ENCODE data around the gene ZNF518A. TPM values are rescaled to one million over a fixed set of nuclear protein-coding genes. Genes with fewer than 3 reads are reported as not detected.
A peak's percentile ranks its signal among the peaks of the same experiment; 100 is the strongest.

Gene ZNF518A
- total and polyA plus RNA-seq, 10 of the 15 experiments (the other 5 are each of a cell fraction or from before 2014, with no cell fraction given) = 3.7 to 24.4 (median 15.4) TPM

GRCh38 chr10:96124230-96125141 is 5.6 kb upstream of the ZNF518A start:
- no peak for DNase-seq (ENCODE audit: low read depth, low spot score)
- ATAC-seq = peak; percentile 91
- H4K20me1 ChIP-seq (ENCODE audit: control insufficient read depth, insufficient read depth) = no peaks in the 10 kb centered on the region
- H3K27me3 ChIP-seq (replicated peaks in 1 of 2; ENCODE audit: control insufficient read depth in 2 of 2, insufficient read depth in 2 of 2, low read length in 1 of 2) = no peaks in the 10 kb centered on the region
- H3K9me3 ChIP-seq (replicated peaks; ENCODE audit: control insufficient read depth, insufficient read depth, low read length) = no peaks in the 10 kb centered on the region; the same call in none of the 3 replicates
- H2AFZ ChIP-seq (ENCODE audit: control insufficient read depth, low read depth, low read length) = peak overlapping the region; percentile 74
- RAD21 ChIA-PET (ENCODE audit: unreplicated experiment) = interaction anchor here (1.1 kb wide), 1 partner anchor 107 kb away, joined by 3 read pairs; no protein-coding TSS in a partner anchor
- H3K9ac ChIP-seq (ENCODE audit: control insufficient read depth, insufficient read depth, low read length) = no peak overlapping the region
- no peaks in the 10 kb centered on the region for H3K36me3 ChIP-seq (ENCODE audit: control insufficient read depth in 2 of 2, insufficient read depth in 2 of 2, low read length in 1 of 2)
- SMC1A ChIA-PET (ENCODE audit: uncharacterized antibody, unreplicated experiment) = interaction anchor here (0.7 to 1.4 kb wide), 2 partner anchors 12 to 34 kb away, joined by 3 to 5 read pairs; no protein-coding TSS in a partner anchor
- TF ChIP-seq TARDBP (IDR thresholded peaks at IDR 0.05; ENCODE audit: borderline replicate concordance) = no peak
- no peak for TF ChIP-seq POLR2A (IDR thresholded peaks at IDR 0.05; ENCODE audit: low read depth, low read length)
- TF ChIP-seq MLLT1 (IDR thresholded peaks at IDR 0.05) = peak; percentile 29; the same call in 1 of the 2 replicates
- no peak for TF ChIP-seq CBFB (IDR thresholded peaks at IDR 0.05; ENCODE audit: low read depth)
- TF ChIP-seq NBN (IDR thresholded peaks at IDR 0.05) = no peak
- no peak for TF ChIP-seq ATF7 (IDR thresholded peaks at IDR 0.05; ENCODE audit: low read depth)
- peaks cover 2% of the 10 kb centered on the region; the same call in 1 of the 2 replicates for H3K4me1 ChIP-seq (ENCODE audit: control insufficient read depth, insufficient read depth, low read length)
- in situ Hi-C loops (cut with MboI) = no loop called here
- CTCF ChIA-PET = interaction anchor here (0.6 to 1.5 kb wide), 2 partner anchors 35 to 107 kb away, joined by 3 read pairs; no protein-coding TSS in a partner anchor
- no peak overlapping the region for H3K4me3 ChIP-seq
- H3K4me2 ChIP-seq (ENCODE audit: control insufficient read depth, insufficient read depth) = no peak overlapping the region; the same call in 1 of the 2 replicates
- no peaks in the 10 kb centered on the region for H3K79me2 ChIP-seq (ENCODE audit: control insufficient read depth, insufficient read depth, low read length)
- FAIRE-seq = no peak
- no TSS peak for BruUV-seq (replicated peaks)
- intact Hi-C loops (cut with micrococcal nuclease; ENCODE audit: unreplicated experiment) = no loop called here
- POLR2A ChIA-PET = interaction anchor here (0.7 kb wide), 1 partner anchor 383 kb away, joined by 3 read pairs; no protein-coding TSS in a partner anchor
- no peak overlapping the region for H3K27ac ChIP-seq (ENCODE audit: control insufficient read depth, insufficient read depth)
- WGBS (ENCODE audit: insufficient coverage, insufficient replicate concordance, low lambda C conversion rate, missing lambda C conversion rate) = 58% methylated on average over 4 of the region's 4 CpGs

All from GM12878 (cell line).